K562 (cell line): Measurements from ENCODE around the gene SHISA6.

ENCODE experiments used
- CEBPB ChIP-seq: fragments of 450-650 bp; IDR thresholded peaks from 2 replicates; pipeline ENCODE4 v1.6.1; 2016; ENCODE audit warnings: missing genetic modification characterization, missing compliant biosample characterization
- EP300 ChIP-seq: IDR thresholded peaks from 2 replicates; pipeline ENCODE4 v1.6.1; 2012; ENCODE audit warnings: low read length, improper control_type of control experiment
- HDAC2 ChIP-seq: fragments of 450-650 bp; IDR thresholded peaks from 2 replicates; pipeline ENCODE4 v1.6.1; 2016; ENCODE audit warnings: mild to moderate bottlenecking
- MYC ChIP-seq, 2 experiments: fragments of 250-450 bp in 1 of 2; sonication (Bioruptor Pico) in 1 of 2; IDR thresholded peaks; 2 replicates each; pipeline versions ENCODE4 v1.5.1 to v1.6.1; 2012 to 2021; ENCODE audit warnings: low read depth in 2 of 2, borderline replicate concordance in 1 of 2, improper control_type of control experiment in 1 of 2, low read length in 1 of 2, mild to moderate bottlenecking in 1 of 2, moderate library complexity in 1 of 2
- NBN ChIP-seq: fragments of 450-650 bp; IDR thresholded peaks from 2 replicates; pipeline ENCODE4 v1.6.1; 2016; ENCODE audit warnings: low read depth, mild to moderate bottlenecking
- NCOA2 ChIP-seq, 2 experiments: fragments of 450-650 bp; IDR thresholded peaks; 2 replicates each; pipeline ENCODE4 v1.6.1; 2018; ENCODE audit warnings: mild to moderate bottlenecking in 2 of 2, moderate library complexity in 1 of 2; ENCODE audit not compliant: partially characterized antibody in 2 of 2
- NCOA6 ChIP-seq: fragments of 450-650 bp; IDR thresholded peaks from 2 replicates; pipeline ENCODE4 v1.6.1; 2017; ENCODE audit warnings: mild to moderate bottlenecking
- NELFE ChIP-seq: IDR thresholded peaks from 2 replicates; pipeline ENCODE4 v1.6.1; 2011; ENCODE audit warnings: mild to moderate bottlenecking; ENCODE audit not compliant: insufficient read depth, insufficient read length
- RBM34 ChIP-seq: fragments of 200-400 bp; formaldehyde crosslinking; IDR thresholded peaks from 2 replicates; pipeline ENCODE4 v1.6.1; 2018; ENCODE audit warnings: low read length, borderline replicate concordance; ENCODE audit not compliant: insufficient read depth
- SIX5 ChIP-seq, 2 experiments: IDR thresholded peaks; 2 replicates each; pipeline ENCODE4 v1.6.1; 2011; ENCODE audit warnings: low read length in 2 of 2, borderline replicate concordance in 1 of 2, low read depth in 1 of 2, mild to moderate bottlenecking in 1 of 2, moderate library complexity in 1 of 2; ENCODE audit not compliant: insufficient read depth in 1 of 2
- SMAD3 ChIP-seq: fragments of 450-650 bp; formaldehyde crosslinking; conservative IDR thresholded peaks from 2 replicates; pipeline ENCODE4 v1.4.0; 2020; ENCODE audit warnings: mild to moderate bottlenecking
- TCF7L2 ChIP-seq: fragments of 150-350 bp; IDR thresholded peaks from 2 replicates; pipeline ENCODE4 v1.6.1; 2016; ENCODE audit warnings: low read depth, mild to moderate bottlenecking, low read length, moderate library complexity
- ZNF274 ChIP-seq: IDR thresholded peaks from 2 replicates; pipeline ENCODE4 v1.6.1; 2011; ENCODE audit warnings: low read depth, mild to moderate bottlenecking, low read length, moderate library complexity, borderline replicate concordance
- TF ChIP-seq, protein P1 (sequence below), 3 experiments: IDR thresholded peaks in 2 of 3; conservative IDR thresholded peaks in 1 of 3; 2 replicates each; pipeline ENCODE4 v1.5.1; 2011 to 2012; ENCODE audit warnings: low read length in 3 of 3, mild to moderate bottlenecking in 3 of 3, control low read depth in 2 of 3, improper control_type of control experiment in 1 of 3, inconsistent platforms in 1 of 3, low read depth in 1 of 3, mixed read lengths in 1 of 3, moderate library complexity in 1 of 3; ENCODE audit not compliant: insufficient read depth in 2 of 3

DNA sequence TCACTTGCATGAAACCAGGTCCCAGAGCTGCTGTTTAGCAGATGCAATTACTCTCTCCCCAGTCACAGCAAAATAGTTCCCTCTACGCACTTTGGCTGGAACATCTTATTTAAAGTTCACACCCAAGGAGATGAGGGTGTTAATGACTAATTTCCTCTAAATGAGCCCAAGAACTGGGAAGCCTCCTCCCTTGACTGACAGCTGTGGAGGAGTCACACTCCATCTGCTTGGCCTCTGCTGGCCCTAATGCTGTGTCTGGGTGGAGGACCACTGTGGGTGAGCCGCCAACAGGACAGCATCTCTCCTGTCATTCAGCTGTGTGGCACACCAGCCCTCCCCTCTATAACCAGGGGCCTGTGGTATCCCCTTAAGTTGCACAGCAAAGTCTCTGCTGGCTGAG, 115.4 kb downstream of the SHISA6 start:
- TF ChIP-seq HDAC2: no peak
- no peak for TF ChIP-seq NCOA2 (IDR thresholded peaks at IDR 0.05; ENCODE audit: partially characterized antibody in 2 of 2)
- no peak for TF ChIP-seq TCF7L2
- no peak for TF ChIP-seq NCOA6
- TF ChIP-seq CEBPB (tag): no peak
- TF ChIP-seq ZNF274: no peak
- no peak for TF ChIP-seq NBN
- no peak for TF ChIP-seq EP300
- no peak for TF ChIP-seq SMAD3 (CRISPR knock-in tag)
- no peak for TF ChIP-seq SIX5 (IDR thresholded peaks at IDR 0.05; ENCODE audit: borderline replicate concordance in 1 of 2, insufficient read depth in 1 of 2, low read depth in 1 of 2, low read length in 2 of 2)
- TF ChIP-seq, protein P1, sequence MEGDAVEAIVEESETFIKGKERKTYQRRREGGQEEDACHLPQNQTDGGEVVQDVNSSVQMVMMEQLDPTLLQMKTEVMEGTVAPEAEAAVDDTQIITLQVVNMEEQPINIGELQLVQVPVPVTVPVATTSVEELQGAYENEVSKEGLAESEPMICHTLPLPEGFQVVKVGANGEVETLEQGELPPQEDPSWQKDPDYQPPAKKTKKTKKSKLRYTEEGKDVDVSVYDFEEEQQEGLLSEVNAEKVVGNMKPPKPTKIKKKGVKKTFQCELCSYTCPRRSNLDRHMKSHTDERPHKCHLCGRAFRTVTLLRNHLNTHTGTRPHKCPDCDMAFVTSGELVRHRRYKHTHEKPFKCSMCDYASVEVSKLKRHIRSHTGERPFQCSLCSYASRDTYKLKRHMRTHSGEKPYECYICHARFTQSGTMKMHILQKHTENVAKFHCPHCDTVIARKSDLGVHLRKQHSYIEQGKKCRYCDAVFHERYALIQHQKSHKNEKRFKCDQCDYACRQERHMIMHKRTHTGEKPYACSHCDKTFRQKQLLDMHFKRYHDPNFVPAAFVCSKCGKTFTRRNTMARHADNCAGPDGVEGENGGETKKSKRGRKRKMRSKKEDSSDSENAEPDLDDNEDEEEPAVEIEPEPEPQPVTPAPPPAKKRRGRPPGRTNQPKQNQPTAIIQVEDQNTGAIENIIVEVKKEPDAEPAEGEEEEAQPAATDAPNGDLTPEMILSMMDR (IDR thresholded peaks at IDR 0.05 in 2 of 3, conservative IDR thresholded peaks at IDR 0.05 in 1 of 3; ENCODE audit: insufficient read depth in 2 of 3, low read depth in 1 of 3, low read length in 3 of 3): no peak
- no peak for TF ChIP-seq NELFE
- no peak for TF ChIP-seq MYC (IDR thresholded peaks at IDR 0.05; ENCODE audit: low read depth, low read length)
- no peak for TF ChIP-seq MYC (CRISPR knock-in tag; IDR thresholded peaks at IDR 0.05; ENCODE audit: borderline replicate concordance, low read depth)
- TF ChIP-seq RBM34: no peak
